Epithelial cell of esophagus (primary cell): Measurements from ENCODE around the gene TUBD1.
"Not testable (repeated sequence)": the region's sequence is repeated elsewhere in the genome, so short reads cannot be mapped to it uniquely, and the experiment has no call there.

Experiments
- DNase-seq: peaks from one replicate; pipeline ENCODE4 v3.0.0; 2010; ENCODE audit warnings: low read depth
- H3K4me3 ChIP-seq: 2 replicates; pipeline ENCODE4 v1.5.1; 2011; ENCODE audit warnings: mild to moderate bottlenecking, low read length, control low read depth
- CTCF ChIP-seq: IDR thresholded peaks from 2 replicates; pipeline ENCODE4 v1.5.1; 2011; ENCODE audit warnings: low read depth, mild to moderate bottlenecking, low read length, control low read depth, inconsistent platforms; ENCODE audit not compliant: insufficient read depth; ENCODE audit errors: missing control alignments

Gene TUBD1

DNA sequence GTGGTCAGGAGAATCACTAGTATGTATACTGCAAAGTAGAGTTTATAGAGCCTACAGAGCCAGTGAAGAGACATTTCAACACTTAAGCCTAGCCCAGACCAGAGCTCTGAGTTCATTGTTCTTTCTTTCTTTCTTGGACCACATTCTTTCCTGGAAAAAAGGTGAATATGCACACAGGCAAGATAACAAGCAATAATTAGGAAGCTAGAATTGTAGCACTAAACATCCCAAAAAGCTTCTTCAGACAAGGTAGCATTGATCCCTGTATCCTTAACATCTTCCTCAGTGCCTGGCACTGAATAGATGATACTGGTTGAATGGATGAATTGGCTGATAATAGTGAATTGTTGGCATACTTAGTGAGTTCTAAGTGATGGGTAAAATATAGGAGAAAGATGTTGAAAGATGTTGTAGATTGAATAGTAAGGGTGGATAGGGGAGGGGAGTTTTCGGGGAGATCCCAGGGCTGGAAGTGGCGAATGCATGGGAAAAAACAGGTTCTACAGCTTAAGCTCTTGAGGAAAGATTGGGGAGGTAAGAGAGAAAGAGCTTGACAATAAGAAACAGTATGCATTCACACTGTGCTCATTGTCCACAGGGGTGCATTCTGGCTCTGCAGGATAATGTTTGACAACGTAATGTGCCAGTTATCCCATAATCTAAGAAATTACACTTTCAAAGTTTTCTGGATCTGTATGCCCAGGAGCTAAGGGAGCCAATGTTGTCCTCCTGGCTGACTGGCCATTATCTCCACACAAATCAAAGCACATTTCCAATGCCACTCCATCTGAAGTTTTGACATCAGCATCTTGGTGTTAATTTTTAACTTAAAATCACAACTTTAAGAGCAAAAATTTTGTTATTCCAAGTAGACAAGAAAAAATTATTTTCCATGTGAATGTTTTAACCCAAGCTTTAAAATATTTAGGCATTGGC lies 35.6 kb downstream of the TUBD1 start:
- DNase-seq: peak; percentile 65
- no peak for TF ChIP-seq CTCF
- H3K4me3 ChIP-seq: no peak overlapping the region

DNA sequence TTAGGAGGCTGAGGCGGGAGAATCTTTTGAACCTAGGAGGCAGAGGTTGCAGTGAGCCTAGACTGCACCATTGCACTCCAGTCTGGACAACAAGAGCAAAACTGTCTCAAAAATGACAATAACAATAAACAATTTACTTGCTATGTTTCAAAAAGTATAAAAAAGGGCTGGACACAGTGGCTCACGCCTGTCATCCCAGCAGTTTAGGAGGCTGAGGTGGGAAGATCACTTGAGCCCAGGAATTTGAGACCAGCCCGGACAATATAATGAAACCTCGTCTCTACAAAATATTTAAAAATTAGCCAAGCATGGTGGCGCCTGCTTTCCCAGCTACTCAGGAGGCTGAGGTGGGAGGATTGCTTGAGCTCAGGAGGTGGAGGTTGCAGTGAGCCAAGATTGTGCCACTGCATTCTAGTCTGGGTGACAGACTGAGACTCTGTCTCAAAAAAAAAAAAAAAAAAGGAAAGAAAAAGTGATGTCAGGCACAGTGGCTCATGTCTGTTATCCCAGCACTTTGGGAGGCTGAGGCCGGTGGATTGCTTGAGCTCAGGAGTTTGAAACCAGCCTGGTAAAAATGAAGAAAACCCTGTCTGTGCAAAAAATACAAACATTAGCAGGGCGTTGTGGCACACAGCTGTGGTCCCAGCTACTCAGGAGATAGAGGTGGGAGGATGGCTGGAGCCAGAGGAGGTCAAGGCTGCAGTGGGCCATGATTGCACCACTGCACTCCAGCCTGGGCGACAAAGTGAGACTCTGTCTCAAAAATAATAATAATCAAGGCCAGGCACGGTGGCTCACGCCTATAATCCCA lies 38.6 kb downstream of the TUBD1 start:
- DNase-seq, H3K4me3 ChIP-seq: not testable (repeated sequence)

DNA sequence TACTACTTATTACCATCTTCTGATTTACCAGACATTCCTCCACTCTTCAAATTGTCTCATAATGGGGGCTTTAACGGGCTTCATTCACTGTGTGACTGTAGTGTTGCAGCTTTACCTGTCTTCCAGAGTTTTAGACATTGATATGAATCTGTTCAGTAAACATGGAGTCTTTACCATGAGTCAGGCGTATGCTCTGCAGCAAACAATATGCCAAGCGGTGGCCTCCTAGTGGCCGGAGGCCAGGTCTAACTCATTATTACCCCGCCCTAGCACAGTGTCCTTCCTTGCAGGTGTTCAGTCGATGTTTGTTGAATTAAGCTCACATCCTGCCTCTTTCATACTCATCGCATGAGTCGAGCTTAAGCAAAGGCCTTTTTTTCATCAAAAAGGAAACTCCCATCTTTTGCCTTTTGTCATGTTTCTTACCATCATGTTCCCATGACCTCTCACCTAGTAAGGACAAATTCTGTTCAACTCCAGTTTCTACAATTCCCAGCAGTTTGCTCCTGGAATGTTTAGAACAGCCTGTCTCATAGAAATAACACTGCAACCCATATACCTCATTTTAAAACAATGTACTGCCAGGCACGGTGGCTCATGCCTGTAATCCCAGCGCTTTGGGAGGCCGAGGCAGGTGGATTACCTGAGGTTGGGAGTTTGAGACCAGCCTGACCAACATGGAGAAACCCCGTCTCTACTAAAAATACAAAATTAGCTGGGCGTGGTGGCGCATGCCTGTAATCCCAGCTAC lies 39.4 kb downstream of the TUBD1 start:
- no peak overlapping the region for H3K4me3 ChIP-seq
- DNase-seq: peak; percentile 99
- TF ChIP-seq CTCF: peak; percentile 81

GRCh38 chr17:59852847-59853167 lies 39.9 kb downstream of the TUBD1 start:
- H3K4me3 ChIP-seq, DNase-seq: not testable (repeated sequence)

GRCh38 chr17:59851439-59852375 lies 41.0 kb downstream of the TUBD1 start:
- TF ChIP-seq CTCF: no peak
- no peak overlapping the region for H3K4me3 ChIP-seq
- DNase-seq: no peak

DNA sequence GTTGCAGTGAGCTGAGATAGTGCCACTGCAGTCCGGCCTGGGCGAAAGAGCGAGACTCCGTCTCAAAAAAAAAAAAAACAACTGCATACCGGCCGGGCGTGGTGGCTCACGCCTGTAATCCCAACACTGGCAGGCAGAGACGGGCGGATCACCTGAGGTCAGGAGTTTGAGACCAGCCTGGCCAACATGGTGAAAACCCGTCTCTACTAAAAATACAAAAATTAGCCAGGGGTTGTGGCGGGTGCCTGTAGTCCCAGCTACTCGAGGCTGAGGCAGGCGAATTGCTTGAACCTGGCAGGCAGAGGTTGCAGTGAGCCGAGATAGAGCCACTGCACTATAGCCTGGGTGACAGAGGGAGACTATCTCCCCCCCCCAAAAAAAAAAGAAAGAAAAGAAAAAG lies 42.4 kb downstream of the TUBD1 start:
- not testable (repeated sequence) for H3K4me3 ChIP-seq, DNase-seq

DNA sequence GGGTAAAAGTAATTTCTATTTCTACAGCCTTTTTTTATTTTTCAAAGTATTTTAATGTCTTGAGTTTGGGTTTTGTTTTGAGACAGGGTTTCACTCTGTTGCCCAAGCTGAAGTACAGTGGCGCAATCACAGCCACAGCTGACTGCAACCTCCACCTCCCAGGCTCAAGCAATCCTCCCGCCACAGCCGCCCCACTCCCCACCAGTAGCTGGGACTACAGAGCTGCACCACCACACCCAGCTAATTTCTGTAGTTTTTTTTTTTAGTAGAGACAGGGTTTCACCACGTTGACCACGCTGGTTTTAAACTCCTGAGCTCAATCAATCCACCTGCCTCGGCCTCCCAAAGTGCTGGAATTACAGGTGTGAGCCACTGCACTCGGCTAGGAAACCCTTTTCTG lies 44.0 kb downstream of the TUBD1 start:
- TF ChIP-seq CTCF: no peak
- DNase-seq: peak; percentile 85
- H3K4me3 ChIP-seq: no peak overlapping the region

GRCh38 chr17:59848385-59848668 lies 44.4 kb downstream of the TUBD1 start:
- H3K4me3 ChIP-seq: no peak overlapping the region
- TF ChIP-seq CTCF: no peak
- DNase-seq: no peak
